ELR (cell line): ENCODE results near the gene HBEGF.

Source experiments
- DNase-seq: peaks from one replicate; pipeline ENCODE4 v3.0.0-alpha.2; 2015; ENCODE audit warnings: low read depth

HBEGF gene

GRCh38 chr5:140302786-140303639, 43.4 kb downstream of the HBEGF start, which contains the start of gene PFDN1:
Gene PFDN1, minus strand, starts transcription at chr5:140303101. Its CDS starts 28 bp downstream, at chr5:140303073.
- DNase-seq, result peak; percentile 98

- DNase-seq, result no peak
These were observed 45.3 kb downstream of the HBEGF start for GRCh38 chr5:140301136-140301535.

DNA sequence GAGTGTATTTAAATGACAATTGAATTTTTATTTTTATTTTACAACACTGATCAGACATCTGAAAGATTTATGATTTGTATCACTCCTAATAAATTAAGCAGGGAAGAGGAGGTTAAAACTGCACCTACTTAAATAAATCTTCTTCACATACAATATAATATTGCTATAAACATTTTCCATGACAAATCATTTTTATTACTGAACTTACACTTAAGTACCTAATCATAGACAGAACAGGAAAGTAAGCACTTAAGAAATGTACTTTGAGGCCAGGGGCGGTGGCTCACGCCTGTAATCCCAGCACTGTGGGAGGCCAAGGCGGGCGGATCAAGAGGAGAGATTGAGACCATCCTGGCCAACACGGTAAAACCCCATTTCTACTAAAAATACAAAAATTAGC, 47.3 kb downstream of the HBEGF start:
- DNase-seq, result no peak

DNA sequence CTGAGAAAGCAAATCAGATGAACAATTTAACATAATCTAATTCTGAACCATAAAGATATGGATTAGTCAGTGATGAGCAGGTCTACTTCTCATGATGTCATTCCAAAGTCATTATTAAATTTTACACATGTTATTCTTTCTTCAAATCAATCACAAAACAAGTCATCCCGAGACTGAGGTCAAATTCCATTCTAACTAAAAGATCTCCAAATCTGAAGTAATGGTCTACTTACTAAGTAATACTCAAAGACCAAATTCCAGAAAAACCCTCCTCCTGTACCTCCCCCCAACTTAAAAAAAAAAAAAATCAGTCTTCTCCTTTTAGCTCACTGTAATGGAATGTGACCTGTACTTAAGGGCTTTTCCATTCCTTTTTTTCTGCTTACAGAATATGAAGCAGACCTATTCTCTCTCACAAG, 48.2 kb downstream of the HBEGF start:
- peak; percentile 93 for DNase-seq

DNA sequence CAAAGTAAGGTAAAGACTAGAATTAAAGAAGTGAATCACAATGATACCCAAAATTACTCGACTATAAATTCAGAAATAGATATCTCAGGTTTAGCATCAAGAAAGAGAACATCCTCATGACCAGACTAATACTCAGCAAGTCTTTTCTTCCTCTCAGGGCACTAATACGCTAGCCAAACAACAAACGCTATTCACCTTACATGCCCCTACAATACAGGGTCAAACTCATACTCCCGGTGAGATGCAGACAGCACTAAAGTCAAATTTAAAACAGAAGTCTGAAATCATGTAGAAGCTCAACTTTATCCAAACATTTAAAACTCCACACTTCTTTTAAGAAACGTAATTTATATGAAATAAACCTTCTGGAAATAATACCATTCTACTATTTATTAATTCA, 49.1 kb downstream of the HBEGF start:
- no peak for DNase-seq

DNA sequence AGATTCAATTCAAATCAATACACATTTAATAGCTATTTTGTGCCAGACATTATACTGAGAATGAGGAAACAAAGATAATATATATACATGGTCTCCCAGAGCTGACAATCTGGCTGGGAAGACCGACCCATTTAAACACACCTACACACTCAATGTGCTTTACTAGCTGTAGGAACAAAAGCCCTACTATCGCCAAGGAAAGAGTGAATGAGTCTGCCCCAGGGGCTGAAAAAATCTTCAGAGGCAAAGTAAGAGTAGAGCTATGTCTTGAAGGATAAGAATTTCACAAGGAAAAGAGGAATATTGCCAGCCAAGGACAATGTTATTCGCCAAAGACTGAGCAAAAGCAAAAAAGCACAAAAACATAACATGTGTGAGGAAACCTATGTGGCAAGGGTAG, 50.1 kb downstream of the HBEGF start:
- DNase-seq, result no peak

GRCh38 chr5:140295414-140295813, 51.0 kb downstream of the HBEGF start:
- peak; percentile 99 for DNase-seq

GRCh38 chr5:140294753-140295152, 51.6 kb downstream of the HBEGF start:
- no peak for DNase-seq

DNA sequence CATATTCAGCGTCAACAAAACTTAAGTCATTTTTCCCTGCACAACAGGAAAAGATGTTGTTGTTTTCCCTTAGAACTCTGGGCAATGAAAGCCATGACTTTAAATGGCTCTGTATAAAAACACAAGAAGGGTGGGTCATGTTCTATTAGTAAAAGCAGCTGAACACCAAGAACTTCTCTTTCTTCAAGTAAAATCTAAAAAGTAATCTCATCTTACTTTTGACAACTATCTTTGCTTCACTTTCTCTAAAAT, 52.6 kb downstream of the HBEGF start:
- no peak for DNase-seq

DNA sequence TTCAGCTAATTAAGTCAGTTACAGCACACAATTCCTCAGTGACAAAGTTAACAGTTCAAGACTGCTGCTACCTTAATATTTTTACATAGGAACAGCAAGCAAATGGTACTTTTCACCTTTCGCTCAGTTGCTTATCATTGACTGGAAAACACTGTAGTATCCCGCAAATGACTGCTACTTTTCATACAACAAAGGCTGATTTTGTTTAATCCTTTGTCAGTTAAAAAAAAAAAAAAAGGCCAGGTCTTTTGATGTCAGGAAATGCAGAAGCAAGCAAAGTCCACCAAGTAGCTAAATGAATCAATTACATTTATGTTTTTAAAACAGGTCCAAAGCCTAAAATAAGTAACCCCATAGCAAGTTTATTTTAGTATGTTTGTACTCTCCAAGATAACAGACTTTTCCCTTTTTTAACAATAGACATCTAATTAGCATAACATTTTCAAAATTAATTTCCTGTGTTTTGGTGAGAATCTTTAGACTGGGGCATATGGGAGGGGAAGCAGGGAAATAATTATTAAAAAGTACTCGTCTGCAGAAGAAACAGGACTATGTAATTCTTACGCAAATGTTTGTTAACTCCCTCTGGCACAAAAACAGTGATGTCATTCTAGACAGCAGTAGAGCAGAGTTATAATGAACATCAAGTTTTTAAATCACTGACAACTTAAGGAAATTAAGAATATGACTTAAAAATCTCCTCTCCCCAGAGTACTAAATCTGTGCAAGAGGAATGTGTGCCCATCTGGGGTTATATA, 53.1 kb downstream of the HBEGF start:
- peak; percentile 39 for DNase-seq

DNA sequence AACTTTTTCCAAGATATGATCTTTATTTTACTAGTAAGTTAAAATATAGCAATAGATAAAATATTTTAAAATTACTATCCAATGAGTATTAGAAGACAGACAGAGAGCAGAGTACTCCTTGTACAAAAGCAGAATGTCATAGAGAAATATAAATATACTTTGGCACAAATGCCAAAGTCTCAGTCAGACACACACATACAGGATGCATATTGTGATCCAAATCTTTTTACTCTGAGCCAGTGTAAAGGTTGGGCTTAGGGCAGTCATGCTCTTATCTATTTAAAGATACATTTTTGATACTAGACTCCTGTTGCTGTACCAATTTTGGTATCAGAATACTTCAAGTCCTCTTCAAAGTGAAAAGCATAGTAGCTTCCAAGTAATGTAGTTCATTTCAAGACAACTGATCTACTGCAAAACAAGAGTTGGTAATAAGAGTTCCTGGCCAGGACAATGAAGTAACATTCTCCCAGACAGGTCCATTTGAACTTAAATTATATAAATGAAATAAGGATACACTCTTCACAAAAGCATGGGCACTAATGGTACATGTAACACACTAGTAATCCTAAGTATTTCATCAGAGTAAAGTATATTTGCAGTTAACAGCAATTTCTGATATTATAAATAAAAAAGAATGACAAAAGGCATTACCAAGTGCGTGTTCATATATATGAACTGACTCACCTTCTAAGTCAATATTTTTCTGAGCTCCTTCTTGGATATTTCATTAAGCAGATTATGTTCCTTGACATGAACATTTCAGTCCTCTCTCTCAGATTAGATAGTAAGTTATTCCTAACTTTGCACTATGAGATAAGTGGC, 54.0 kb downstream of the HBEGF start:
- peak; percentile 67 for DNase-seq

GRCh38 chr5:140287801-140288521, 58.4 kb downstream of the HBEGF start:
- no peak for DNase-seq

- DNase-seq, result no peak
These were observed 60.0 kb downstream of the HBEGF start for GRCh38 chr5:140286424-140286823.

DNA sequence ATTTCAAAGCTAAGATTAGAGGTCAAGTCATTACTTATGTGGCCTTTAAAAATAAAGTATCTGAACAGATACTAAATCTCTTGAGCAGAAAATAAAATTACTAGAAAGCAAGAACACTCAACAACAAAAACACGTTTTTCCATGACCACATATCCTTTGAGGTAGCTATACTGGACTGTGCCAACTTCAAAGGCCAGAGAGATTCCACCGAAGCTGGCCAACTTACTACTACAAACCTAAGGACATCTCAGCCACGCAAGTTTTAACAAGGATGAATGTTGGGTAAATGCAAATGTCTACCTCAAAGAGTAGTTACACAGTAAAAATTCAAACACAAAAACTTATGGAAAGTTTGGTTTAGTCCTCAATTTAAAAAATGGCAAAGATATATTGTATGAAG, 62.4 kb downstream of the HBEGF start:
- no peak for DNase-seq
